Ishikawa (cell line): ENCODE measurements around the gene SLC8A1.

Source experiments
- EP300 ChIP-seq: IDR thresholded peaks from 2 replicates; pipeline ENCODE4 v1.6.1; 2012; ENCODE audit warnings: borderline replicate concordance
- RAD21 ChIP-seq: IDR thresholded peaks from 2 replicates; pipeline ENCODE4 v1.6.1; 2012; ENCODE audit warnings: low read depth

- TF ChIP-seq EP300: no peak
- no peak for TF ChIP-seq RAD21
These were observed 197.3 kb downstream of the SLC8A1 start for GRCh38 chr2:40254611-40255010.
